Measurements from ENCODE around the gene SIM1. TPM values are rescaled to one million over a fixed set of nuclear protein-coding genes. Genes with fewer than 3 reads are reported as not detected.

Gene SIM1
- not detected in 2 replicates for total RNA-seq (2014; rRNA removed; shearing (Covaris generic))

GRCh38 chr6:100464903-100465700, at the start of gene SIM1:
TSS of gene SIM1 (minus strand) at chr6:100464921. CDS start at chr6:100463468, 1,453 bp downstream.
- DNase-seq (ENCODE audit: low spot score), result no peak

- DNase-seq (ENCODE audit: low spot score), result no peak
These were observed 47.6 kb upstream of the SIM1 start for GRCh38 chr6:100512203-100512862.

GRCh38 chr6:100509101-100509500, 44.4 kb upstream of the SIM1 start:
- no peak for DNase-seq (ENCODE audit: low spot score)

GRCh38 chr6:100506651-100507050, 41.9 kb upstream of the SIM1 start:
- no peak for DNase-seq (ENCODE audit: low spot score)

GRCh38 chr6:100504786-100505737, 40.3 kb upstream of the SIM1 start:
- peak; percentile 89 for DNase-seq (ENCODE audit: low spot score)

- DNase-seq (ENCODE audit: low spot score), result no peak
These were observed 38.5 kb upstream of the SIM1 start for GRCh38 chr6:100503043-100503705.

- DNase-seq (ENCODE audit: low spot score), result no peak
These were observed 28.6 kb upstream of the SIM1 start for GRCh38 chr6:100493206-100493888.

GRCh38 chr6:100491952-100492670, 27.4 kb upstream of the SIM1 start:
- no peak for DNase-seq (ENCODE audit: low spot score)

GRCh38 chr6:100490065-100490464, 25.3 kb upstream of the SIM1 start:
- DNase-seq (ENCODE audit: low spot score), result no peak

- DNase-seq (ENCODE audit: low spot score), result no peak
These were observed 23.5 kb upstream of the SIM1 start for GRCh38 chr6:100488244-100488643.

- no peak for DNase-seq (ENCODE audit: low spot score)
These were observed 22.9 kb upstream of the SIM1 start for GRCh38 chr6:100487638-100488037.

- no peak for DNase-seq (ENCODE audit: low spot score)
These were observed 20.5 kb upstream of the SIM1 start for GRCh38 chr6:100485268-100485667.

- DNase-seq (ENCODE audit: low spot score), result no peak
These were observed 19.8 kb upstream of the SIM1 start for GRCh38 chr6:100484474-100484873.

GRCh38 chr6:100482698-100483097, 18.0 kb upstream of the SIM1 start:
- DNase-seq (ENCODE audit: low spot score), result no peak

GRCh38 chr6:100479179-100480035, 14.7 kb upstream of the SIM1 start:
- peak; percentile 51 for DNase-seq (ENCODE audit: low spot score)

GRCh38 chr6:100475554-100476320, 11.0 kb upstream of the SIM1 start:
- peak; percentile 41 for DNase-seq (ENCODE audit: low spot score)

GRCh38 chr6:100473182-100473581, 8.5 kb upstream of the SIM1 start:
- DNase-seq (ENCODE audit: low spot score), result no peak

- peak; percentile 81 for DNase-seq (ENCODE audit: low spot score)
These were observed 8.0 kb upstream of the SIM1 start for GRCh38 chr6:100472674-100473073.

Data from A172 (cell line).